HCT116 (cell line): ENCODE data around the gene CTNND2.

ENCODE experiments used
- CBX3 ChIP-seq: IDR thresholded peaks from 2 replicates; pipeline ENCODE4 v1.6.1; 2012; ENCODE audit warnings: low read depth
- EZH2 ChIP-seq: fragments of 200-600 bp; sonication (generic); IDR thresholded peaks from 2 replicates; pipeline ENCODE4 v1.6.1; 2017; ENCODE audit warnings: antibody characterized with exemption, mixed run types
- EZH2phosphoT487 ChIP-seq: fragments of 200-600 bp; IDR thresholded peaks from 2 replicates; pipeline ENCODE4 v1.6.1; 2018; ENCODE audit warnings: antibody characterized with exemption, borderline replicate concordance
- POLR2A ChIP-seq: IDR thresholded peaks from 2 replicates; pipeline ENCODE4 v1.7.0; 2011; ENCODE audit warnings: borderline replicate concordance; ENCODE audit not compliant: insufficient read depth, insufficient read length; ENCODE audit errors: extremely low read depth
- POLR2AphosphoS5 ChIP-seq: IDR thresholded peaks from 2 replicates; pipeline ENCODE4 v1.6.1; 2011; ENCODE audit warnings: mild to moderate bottlenecking, low read depth, low read length, moderate library complexity
- SIN3A ChIP-seq: IDR thresholded peaks from 2 replicates; pipeline ENCODE4 v1.6.1; 2012; ENCODE audit warnings: low read depth
- SP1 ChIP-seq: IDR thresholded peaks from 2 replicates; pipeline ENCODE4 v1.6.1; 2012; ENCODE audit warnings: low read depth
- TCF7L2 ChIP-seq: IDR thresholded peaks from 2 replicates; pipeline ENCODE4 v1.7.0; 2011; ENCODE audit warnings: borderline replicate concordance, inconsistent platforms; ENCODE audit not compliant: insufficient read depth, insufficient read length; ENCODE audit errors: extremely low read depth
- TF ChIP-seq, protein P1 (sequence below), 3 experiments: fragments of 200-600 bp in 1 of 3; sonication (generic) in 1 of 3; IDR thresholded peaks in 2 of 3; conservative IDR thresholded peaks in 1 of 3; 2 replicates each; pipeline ENCODE4 v1.5.1; 2012 to 2017; ENCODE audit warnings: low read depth in 2 of 3, low read length in 2 of 3, antibody characterized with exemption in 1 of 3, borderline replicate concordance in 1 of 3, control low read depth in 1 of 3, mild to moderate bottlenecking in 1 of 3, mixed read lengths in 1 of 3, mixed run types in 1 of 3, moderate library complexity in 1 of 3; ENCODE audit not compliant: insufficient read depth in 1 of 3
- TF ChIP-seq, protein P2 (sequence below): IDR thresholded peaks from 2 replicates; pipeline ENCODE4 v1.6.1; 2012; ENCODE audit warnings: low read depth

GRCh38 chr5:11574787-11575186 is 329.5 kb downstream of the CTNND2 start:
- TF ChIP-seq, protein P1, sequence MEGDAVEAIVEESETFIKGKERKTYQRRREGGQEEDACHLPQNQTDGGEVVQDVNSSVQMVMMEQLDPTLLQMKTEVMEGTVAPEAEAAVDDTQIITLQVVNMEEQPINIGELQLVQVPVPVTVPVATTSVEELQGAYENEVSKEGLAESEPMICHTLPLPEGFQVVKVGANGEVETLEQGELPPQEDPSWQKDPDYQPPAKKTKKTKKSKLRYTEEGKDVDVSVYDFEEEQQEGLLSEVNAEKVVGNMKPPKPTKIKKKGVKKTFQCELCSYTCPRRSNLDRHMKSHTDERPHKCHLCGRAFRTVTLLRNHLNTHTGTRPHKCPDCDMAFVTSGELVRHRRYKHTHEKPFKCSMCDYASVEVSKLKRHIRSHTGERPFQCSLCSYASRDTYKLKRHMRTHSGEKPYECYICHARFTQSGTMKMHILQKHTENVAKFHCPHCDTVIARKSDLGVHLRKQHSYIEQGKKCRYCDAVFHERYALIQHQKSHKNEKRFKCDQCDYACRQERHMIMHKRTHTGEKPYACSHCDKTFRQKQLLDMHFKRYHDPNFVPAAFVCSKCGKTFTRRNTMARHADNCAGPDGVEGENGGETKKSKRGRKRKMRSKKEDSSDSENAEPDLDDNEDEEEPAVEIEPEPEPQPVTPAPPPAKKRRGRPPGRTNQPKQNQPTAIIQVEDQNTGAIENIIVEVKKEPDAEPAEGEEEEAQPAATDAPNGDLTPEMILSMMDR (IDR thresholded peaks at IDR 0.05 in 2 of 3, conservative IDR thresholded peaks at IDR 0.05 in 1 of 3; ENCODE audit: borderline replicate concordance in 1 of 3, insufficient read depth in 1 of 3, low read depth in 2 of 3, low read length in 2 of 3), result no peak
- TF ChIP-seq, protein P2, sequence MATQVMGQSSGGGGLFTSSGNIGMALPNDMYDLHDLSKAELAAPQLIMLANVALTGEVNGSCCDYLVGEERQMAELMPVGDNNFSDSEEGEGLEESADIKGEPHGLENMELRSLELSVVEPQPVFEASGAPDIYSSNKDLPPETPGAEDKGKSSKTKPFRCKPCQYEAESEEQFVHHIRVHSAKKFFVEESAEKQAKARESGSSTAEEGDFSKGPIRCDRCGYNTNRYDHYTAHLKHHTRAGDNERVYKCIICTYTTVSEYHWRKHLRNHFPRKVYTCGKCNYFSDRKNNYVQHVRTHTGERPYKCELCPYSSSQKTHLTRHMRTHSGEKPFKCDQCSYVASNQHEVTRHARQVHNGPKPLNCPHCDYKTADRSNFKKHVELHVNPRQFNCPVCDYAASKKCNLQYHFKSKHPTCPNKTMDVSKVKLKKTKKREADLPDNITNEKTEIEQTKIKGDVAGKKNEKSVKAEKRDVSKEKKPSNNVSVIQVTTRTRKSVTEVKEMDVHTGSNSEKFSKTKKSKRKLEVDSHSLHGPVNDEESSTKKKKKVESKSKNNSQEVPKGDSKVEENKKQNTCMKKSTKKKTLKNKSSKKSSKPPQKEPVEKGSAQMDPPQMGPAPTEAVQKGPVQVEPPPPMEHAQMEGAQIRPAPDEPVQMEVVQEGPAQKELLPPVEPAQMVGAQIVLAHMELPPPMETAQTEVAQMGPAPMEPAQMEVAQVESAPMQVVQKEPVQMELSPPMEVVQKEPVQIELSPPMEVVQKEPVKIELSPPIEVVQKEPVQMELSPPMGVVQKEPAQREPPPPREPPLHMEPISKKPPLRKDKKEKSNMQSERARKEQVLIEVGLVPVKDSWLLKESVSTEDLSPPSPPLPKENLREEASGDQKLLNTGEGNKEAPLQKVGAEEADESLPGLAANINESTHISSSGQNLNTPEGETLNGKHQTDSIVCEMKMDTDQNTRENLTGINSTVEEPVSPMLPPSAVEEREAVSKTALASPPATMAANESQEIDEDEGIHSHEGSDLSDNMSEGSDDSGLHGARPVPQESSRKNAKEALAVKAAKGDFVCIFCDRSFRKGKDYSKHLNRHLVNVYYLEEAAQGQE, result no peak
- TF ChIP-seq EZH2 (no peak), POLR2A (no peak), SIN3A (no peak), EZH2phosphoT487 (no peak), SP1 (no peak), TCF7L2 (no peak), POLR2AphosphoS5 (no peak), CBX3 (no peak)
